Thyroid gland (tissue), 4 donors: ENCODE measurements around the gene NAXE.
"Not testable (repeated sequence)": the region's sequence is repeated elsewhere in the genome, so short reads cannot be mapped to it uniquely, and the experiment has no call there.

Experiments
- POLR2A ChIP-seq, 2 donors: fragments of 450-650 bp; IDR thresholded peaks; one replicate each; pipeline ENCODE4 v1.6.1; 2017; ENCODE audit warnings: antibody characterized with exemption in 2 of 2, mild to moderate bottlenecking in 2 of 2, moderate library complexity in 1 of 2
- TF ChIP-seq, protein P1 (sequence below), 6 experiments: fragments of 200-600 bp in 3 of 6; fragments of 450-650 bp in 3 of 6; sonication (generic) in 3 of 6; IDR thresholded peaks; one replicate each; pipeline ENCODE4 v1.5.1; 2016 to 2019; ENCODE audit warnings: antibody characterized with exemption in 6 of 6, mild to moderate bottlenecking in 2 of 6, inconsistent platforms in 1 of 6, moderate library complexity in 1 of 6

- not testable (repeated sequence) for TF ChIP-seq POLR2A (IDR thresholded peaks at IDR 0.05)
- TF ChIP-seq, protein P1, sequence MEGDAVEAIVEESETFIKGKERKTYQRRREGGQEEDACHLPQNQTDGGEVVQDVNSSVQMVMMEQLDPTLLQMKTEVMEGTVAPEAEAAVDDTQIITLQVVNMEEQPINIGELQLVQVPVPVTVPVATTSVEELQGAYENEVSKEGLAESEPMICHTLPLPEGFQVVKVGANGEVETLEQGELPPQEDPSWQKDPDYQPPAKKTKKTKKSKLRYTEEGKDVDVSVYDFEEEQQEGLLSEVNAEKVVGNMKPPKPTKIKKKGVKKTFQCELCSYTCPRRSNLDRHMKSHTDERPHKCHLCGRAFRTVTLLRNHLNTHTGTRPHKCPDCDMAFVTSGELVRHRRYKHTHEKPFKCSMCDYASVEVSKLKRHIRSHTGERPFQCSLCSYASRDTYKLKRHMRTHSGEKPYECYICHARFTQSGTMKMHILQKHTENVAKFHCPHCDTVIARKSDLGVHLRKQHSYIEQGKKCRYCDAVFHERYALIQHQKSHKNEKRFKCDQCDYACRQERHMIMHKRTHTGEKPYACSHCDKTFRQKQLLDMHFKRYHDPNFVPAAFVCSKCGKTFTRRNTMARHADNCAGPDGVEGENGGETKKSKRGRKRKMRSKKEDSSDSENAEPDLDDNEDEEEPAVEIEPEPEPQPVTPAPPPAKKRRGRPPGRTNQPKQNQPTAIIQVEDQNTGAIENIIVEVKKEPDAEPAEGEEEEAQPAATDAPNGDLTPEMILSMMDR (IDR thresholded peaks at IDR 0.05) = not testable (repeated sequence)
These were observed 38.6 kb upstream of the NAXE start for GRCh38 chr1:156552937-156553336.
